ENCODE data around the gene GBX1.

Gene GBX1

GRCh38 chr7:151123158-151123821 lies 44.2 kb downstream of the GBX1 start:
- DNase-seq (ENCODE audit: low read depth): no peak
- no peak overlapping the region for H3K4me3 ChIP-seq (ENCODE audit: low read depth, low read length)
- TF ChIP-seq MYC (IDR thresholded peaks at IDR 0.05; ENCODE audit: low read depth, low read length): no peak
- TF ChIP-seq MAX (IDR thresholded peaks at IDR 0.05; ENCODE audit: low read depth, low read length): no peak
- TF ChIP-seq POLR2A (IDR thresholded peaks at IDR 0.05; ENCODE audit: extremely low read depth, insufficient read length): no peak
- no peak for TF ChIP-seq CTCF (IDR thresholded peaks at IDR 0.05; ENCODE audit: low read depth, low read length)

GRCh38 chr7:151122796-151123157 lies 44.7 kb downstream of the GBX1 start:
- no peak overlapping the region for H3K4me3 ChIP-seq (ENCODE audit: low read depth, low read length)
- TF ChIP-seq POLR2A (IDR thresholded peaks at IDR 0.05; ENCODE audit: extremely low read depth, insufficient read length) (no peak), MAX (IDR thresholded peaks at IDR 0.05; ENCODE audit: low read depth, low read length) (no peak), CTCF (IDR thresholded peaks at IDR 0.05; ENCODE audit: low read depth, low read length) (no peak), MYC (IDR thresholded peaks at IDR 0.05; ENCODE audit: low read depth, low read length) (no peak)
- DNase-seq (ENCODE audit: low read depth): no peak

DNA sequence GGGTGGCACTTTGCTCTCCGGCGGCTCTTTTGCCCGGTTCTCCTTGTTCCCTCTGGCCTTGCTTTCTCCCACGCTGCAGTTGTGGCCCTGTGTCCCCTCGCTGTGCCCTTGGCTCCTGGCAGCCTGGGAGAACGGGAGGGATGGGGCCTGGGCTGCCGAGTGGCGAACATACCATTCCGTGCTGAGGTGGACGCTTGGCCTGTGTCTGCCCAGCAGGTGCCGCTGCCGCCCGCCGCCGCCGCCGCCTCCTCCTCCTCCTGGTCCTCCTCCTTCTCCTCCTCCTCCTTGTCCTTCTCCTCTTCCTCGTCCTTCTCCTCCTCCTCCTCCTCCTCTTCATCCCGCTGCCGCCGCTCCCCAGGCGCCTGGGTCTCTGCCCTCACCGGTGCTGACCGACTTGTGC lies 45.2 kb downstream of the GBX1 start:
- DNase-seq (ENCODE audit: low read depth): no peak
- no peak overlapping the region for H3K4me3 ChIP-seq (ENCODE audit: low read depth, low read length)
- TF ChIP-seq CTCF (IDR thresholded peaks at IDR 0.05; ENCODE audit: low read depth, low read length) (no peak), MAX (IDR thresholded peaks at IDR 0.05; ENCODE audit: low read depth, low read length) (no peak)

GRCh38 chr7:151121380-151122170 lies 45.9 kb downstream of the GBX1 start:
- H3K4me3 ChIP-seq (ENCODE audit: low read depth, low read length): no peak overlapping the region
- no peak for DNase-seq (ENCODE audit: low read depth)
- TF ChIP-seq CTCF (IDR thresholded peaks at IDR 0.05; ENCODE audit: low read depth, low read length) (no peak), MAX (IDR thresholded peaks at IDR 0.05; ENCODE audit: low read depth, low read length) (no peak), POLR2A (IDR thresholded peaks at IDR 0.05; ENCODE audit: extremely low read depth, insufficient read length) (no peak), MYC (IDR thresholded peaks at IDR 0.05; ENCODE audit: low read depth, low read length) (no peak)

- TF ChIP-seq CTCF (IDR thresholded peaks at IDR 0.05; ENCODE audit: low read depth, low read length): no peak
These were observed 46.6 kb downstream of the GBX1 start for GRCh38 chr7:151120896-151121295.

More at GRCh38 chr7:151120896-151121295, 46.6 kb downstream of the GBX1 start:
- DNase-seq (ENCODE audit: low read depth): no peak
- no peak overlapping the region for H3K4me3 ChIP-seq (ENCODE audit: low read depth, low read length)
